Stimulated activated CD8-positive, alpha-beta memory T cell treated with anti-CD3 and anti-CD28 coated beads, Interleukin-7, amount 100 ng/mL, for 24 hours (primary cell): Measurements from ENCODE around the gene MED12L.

ENCODE experiments used
- DNase-seq: peaks from one replicate; pipeline ENCODE4 v3.0.0-alpha.2; 2020; ENCODE audit warnings: low read depth

The MED12L gene

GRCh38 chr3:151262871-151263525 lies 177.5 kb downstream of the MED12L start:
- no peak for DNase-seq

- no peak for DNase-seq
Observed at GRCh38 chr3:151264605-151265004, 179.1 kb downstream of the MED12L start.

- no peak for DNase-seq
Observed at GRCh38 chr3:151265166-151265565, 179.7 kb downstream of the MED12L start.

- no peak for DNase-seq
Observed at GRCh38 chr3:151265866-151266265, 180.4 kb downstream of the MED12L start.

GRCh38 chr3:151267066-151267465 lies 181.6 kb downstream of the MED12L start:
- DNase-seq = no peak

- no peak for DNase-seq
Observed at GRCh38 chr3:151268267-151269235, 183.1 kb downstream of the MED12L start.

GRCh38 chr3:151269631-151270030 lies 184.2 kb downstream of the MED12L start:
- no peak for DNase-seq

- DNase-seq = no peak
Observed at GRCh38 chr3:151275091-151275490, 189.6 kb downstream of the MED12L start.

- DNase-seq = no peak
Observed at GRCh38 chr3:151276038-151276686, 190.7 kb downstream of the MED12L start.

- DNase-seq = no peak
Observed at GRCh38 chr3:151276687-151277042, 191.2 kb downstream of the MED12L start.

- DNase-seq = no peak
Observed at GRCh38 chr3:151278230-151278629, 192.8 kb downstream of the MED12L start, which contains the start of gene P2RY14. Gene P2RY14, minus strand, starts transcription at chr3:151278542. Its CDS starts 64,226 bp downstream, at chr3:151214316.

- no peak for DNase-seq
Observed at GRCh38 chr3:151281671-151282324, 196.3 kb downstream of the MED12L start.

- DNase-seq = no peak
Observed at GRCh38 chr3:151282921-151283320, 197.5 kb downstream of the MED12L start.

- no peak for DNase-seq
Observed at GRCh38 chr3:151283387-151283786, 197.9 kb downstream of the MED12L start.

- no peak for DNase-seq
Observed at GRCh38 chr3:151283907-151284461, 198.5 kb downstream of the MED12L start.

GRCh38 chr3:151285940-151286339 lies 200.5 kb downstream of the MED12L start:
- DNase-seq = no peak

- no peak for DNase-seq
Observed at GRCh38 chr3:151289445-151289844, 204.0 kb downstream of the MED12L start.

- no peak for DNase-seq
Observed at GRCh38 chr3:151290673-151291072, 205.2 kb downstream of the MED12L start.

- no peak for DNase-seq
Observed at GRCh38 chr3:151293127-151293526, 207.7 kb downstream of the MED12L start.

- no peak for DNase-seq
Observed at GRCh38 chr3:151296226-151296625, 210.8 kb downstream of the MED12L start.

GRCh38 chr3:151297429-151297828 lies 212.0 kb downstream of the MED12L start:
- DNase-seq = no peak

GRCh38 chr3:151299006-151299405 lies 213.5 kb downstream of the MED12L start:
- no peak for DNase-seq
